ENCODE data around the gene KRT33B. TPM values are rescaled to one million over a fixed set of nuclear protein-coding genes. Genes with fewer than 3 reads are reported as not detected.

Gene KRT33B
- total RNA-seq: 1.1 and 59.1 TPM in 2 replicates

DNA sequence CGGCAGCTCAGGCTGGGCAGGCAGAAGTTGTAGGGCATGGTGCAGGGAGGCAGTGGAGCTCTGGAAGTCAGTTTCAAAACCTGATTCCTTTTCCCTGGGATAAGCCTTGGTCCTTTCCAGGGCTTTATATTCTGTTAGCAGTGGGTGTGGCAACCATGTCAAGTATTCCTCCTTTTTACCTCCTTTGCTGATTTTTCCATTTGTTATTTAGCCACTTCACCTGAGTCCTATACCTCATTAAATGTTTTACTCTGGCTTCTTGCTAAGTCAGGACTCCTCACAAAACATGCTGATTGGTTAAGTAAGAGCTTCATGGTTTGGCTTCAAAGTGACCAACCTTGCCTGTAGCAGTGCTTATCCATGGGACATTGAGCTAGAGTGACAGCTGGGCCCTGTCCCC, at the start of gene KRT33B:
TSS of gene KRT33B (minus strand) at position 101 of the 400 bp plus-strand sequence. CDS start at position 38, 63 bp downstream.

DNA sequence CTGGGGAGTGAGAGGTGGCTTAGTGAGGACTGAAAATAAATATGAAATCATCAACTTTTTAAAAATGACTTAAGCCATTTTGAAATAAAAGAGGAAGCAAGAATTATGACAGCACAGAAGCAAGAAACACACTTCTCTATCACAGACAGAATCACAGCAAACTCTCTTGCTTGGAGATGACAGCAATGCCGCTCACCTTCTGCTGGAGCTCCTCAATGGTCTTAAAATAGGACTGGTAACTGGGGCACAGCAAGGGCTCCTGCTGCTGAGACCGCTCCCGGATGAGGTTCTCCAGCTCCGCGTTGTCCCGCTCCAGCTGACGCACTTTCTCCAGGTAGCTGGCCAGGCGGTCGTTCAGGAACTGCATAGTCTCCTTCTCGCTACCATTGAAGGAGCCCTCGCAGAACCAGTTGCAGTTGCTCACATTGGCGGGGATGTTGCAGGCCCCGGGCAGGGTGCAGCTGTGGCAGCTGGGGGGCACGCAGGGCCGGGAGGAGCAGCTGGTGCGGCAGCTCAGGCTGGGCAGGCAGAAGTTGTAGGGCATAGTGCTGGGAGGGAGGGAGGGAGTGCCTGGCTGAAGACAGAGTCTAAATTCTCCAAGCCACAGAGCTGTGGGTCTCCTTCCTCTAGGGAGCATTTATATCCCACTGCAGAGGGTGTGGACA, 27.5 kb upstream of the KRT33B start, which contains the start of gene KRT31:
TSS of gene KRT31 (minus strand) at position 613 of the 665 bp plus-strand sequence. CDS start at position 544, 69 bp downstream.

DNA sequence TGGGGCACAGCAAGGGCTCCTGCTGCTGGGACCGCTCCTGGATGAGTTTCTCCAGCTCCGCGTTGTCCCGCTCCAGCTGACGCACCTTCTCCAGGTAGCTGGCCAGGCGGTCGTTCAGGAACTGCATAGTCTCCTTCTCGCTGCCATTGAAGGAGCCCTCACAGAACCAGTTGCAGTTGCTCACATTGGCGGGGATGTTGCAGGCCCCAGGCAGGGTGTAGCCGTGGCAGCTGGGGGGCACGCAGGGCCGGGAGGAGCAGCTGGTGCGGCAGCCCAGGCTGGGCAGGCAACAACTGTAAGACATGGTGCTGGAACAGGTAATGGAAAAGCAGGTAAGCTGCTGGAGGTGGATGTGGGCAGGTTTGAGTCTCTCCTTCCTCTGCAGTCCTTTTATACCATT, 12.3 kb upstream of the KRT33B start, which contains the start of gene KRT34:
TSS of gene KRT34 (minus strand) at position 364 of the 400 bp plus-strand sequence. CDS start at position 304, 60 bp downstream.

DNA sequence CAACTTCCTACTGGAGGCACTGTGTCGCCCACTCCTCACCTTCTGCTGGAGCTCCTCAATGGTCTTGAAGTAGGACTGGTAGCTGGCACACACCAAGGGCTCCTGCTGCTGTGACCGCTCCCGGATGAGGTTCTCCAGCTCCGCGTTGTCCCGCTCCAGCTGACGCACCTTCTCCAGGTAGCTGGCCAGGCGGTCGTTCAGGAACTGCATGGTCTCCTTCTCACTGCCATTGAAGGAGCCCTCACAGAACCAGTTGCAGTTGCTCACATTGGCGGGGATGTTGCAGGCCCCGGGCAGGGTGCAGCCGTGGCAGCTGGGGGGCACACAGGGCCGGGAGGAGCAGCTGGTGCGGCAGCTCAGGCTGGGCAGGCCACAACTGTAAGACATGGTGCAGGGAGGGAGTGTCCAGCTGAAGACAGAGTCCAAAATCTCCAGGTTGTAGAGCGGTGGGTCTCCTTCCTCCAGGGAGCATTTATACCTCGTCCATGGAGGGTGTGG, 19.2 kb downstream of the KRT33B start, which contains the start of gene KRT33A:
TSS of gene KRT33A (minus strand) at position 448 of the 498 bp plus-strand sequence. CDS start at position 387, 61 bp downstream.

DNA sequence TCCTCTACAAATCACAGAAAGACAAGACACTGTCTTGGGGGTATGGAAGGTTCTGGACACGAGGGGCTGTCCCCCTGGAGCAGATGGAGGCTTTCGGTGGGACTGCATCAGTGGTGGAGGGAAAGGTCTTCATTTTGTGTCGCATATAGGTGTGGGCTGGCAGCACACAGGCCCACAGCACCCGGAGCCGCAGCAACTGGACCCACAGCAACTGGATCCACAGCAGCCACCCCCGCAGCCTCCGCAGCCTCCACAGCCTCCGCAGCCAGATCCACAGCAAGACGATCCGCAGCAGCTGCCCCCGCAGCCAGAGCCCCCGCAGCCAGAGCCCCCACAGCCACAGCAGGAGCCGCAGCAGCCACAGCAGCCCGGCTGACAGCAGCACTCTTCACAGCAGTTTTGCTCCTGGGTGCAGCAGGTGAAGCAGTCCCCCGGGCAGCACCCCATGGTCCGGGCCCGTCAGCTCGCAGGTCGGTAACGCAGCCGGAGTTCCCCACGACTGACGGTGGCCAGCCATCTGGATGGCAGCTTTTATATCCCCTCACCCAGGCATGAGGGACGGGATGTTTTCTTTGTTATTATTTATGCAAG, 54.3 kb downstream of the KRT33B start, which contains the start of gene KRTAP17-1:
TSS of gene KRTAP17-1 (minus strand) at position 507 of the 591 bp plus-strand sequence. CDS start at position 447, 60 bp downstream.

Other genes with a start within 250 kb of the KRT33B start
- gene KRTAP4-12, start 245.6 kb downstream of the KRT33B start, total RNA-seq: not detected in 2 replicates
- not detected in 2 replicates for gene KRTAP4-6, start 229.3 kb downstream of the KRT33B start, total RNA-seq
- gene KRTAP4-5, start 220.0 kb downstream of the KRT33B start, total RNA-seq: not detected in 2 replicates
- gene KRTAP4-4, start 209.1 kb downstream of the KRT33B start, total RNA-seq: not detected in 2 replicates
- not detected in 2 replicates for gene KRTAP4-3, start 201.6 kb downstream of the KRT33B start, total RNA-seq
- not detected in 2 replicates for gene KRTAP4-2, start 191.6 kb downstream of the KRT33B start, total RNA-seq
- gene KRTAP4-1, start 184.9 kb downstream of the KRT33B start, total RNA-seq: not detected in 2 replicates
- not detected in 2 replicates for gene KRTAP9-1, start 179.9 kb downstream of the KRT33B start, total RNA-seq
- not detected in 2 replicates for gene KRTAP9-2, start 143.2 kb downstream of the KRT33B start, total RNA-seq
- gene KRTAP9-3, start 137.4 kb downstream of the KRT33B start, total RNA-seq: not detected in 2 replicates
- gene KRTAP9-8, start 131.8 kb downstream of the KRT33B start, total RNA-seq: not detected in 2 replicates
- not detected in 2 replicates for gene KRTAP9-4, start 120.1 kb downstream of the KRT33B start, total RNA-seq
- not detected in 2 replicates for gene KRTAP9-9, start 114.4 kb downstream of the KRT33B start, total RNA-seq
- not detected in 2 replicates for gene KRTAP9-6, start 104.4 kb downstream of the KRT33B start, total RNA-seq
- gene KRTAP9-7, start 94.1 kb downstream of the KRT33B start, total RNA-seq: not detected in 2 replicates
- not detected in 2 replicates for gene KRTAP29-1, start 67.0 kb downstream of the KRT33B start, total RNA-seq
- gene KRTAP16-1, start 60.5 kb downstream of the KRT33B start, total RNA-seq: not detected in 2 replicates
- gene KRTAP17-1, start 54.1 kb downstream of the KRT33B start, total RNA-seq: not detected in 2 replicates
- 0.28 and 0.68 TPM in 2 replicates for gene KRT33A, start 19.0 kb downstream of the KRT33B start, total RNA-seq
- 1.00 and 2.7 TPM in 2 replicates for gene KRT34, start 12.5 kb upstream of the KRT33B start, total RNA-seq
- gene KRT31, start 27.8 kb upstream of the KRT33B start, total RNA-seq: 0.14 and 0.34 TPM in 2 replicates
- 2.1 TPM in 1 of 2 replicates, not detected in the other for gene KRT37, start 54.8 kb upstream of the KRT33B start, total RNA-seq
- gene KRT38, start 71.2 kb upstream of the KRT33B start, total RNA-seq: 0.07 TPM in 1 of 2 replicates, not detected in the other
- gene KRT32, start 97.6 kb upstream of the KRT33B start, total RNA-seq: not detected in 2 replicates
- not detected in 2 replicates for gene KRT35, start 111.3 kb upstream of the KRT33B start, total RNA-seq
- gene KRT36, start 120.1 kb upstream of the KRT33B start, total RNA-seq: not detected in 2 replicates
- gene KRT13, start 135.8 kb upstream of the KRT33B start, total RNA-seq: 6.5 and 231 TPM in 2 replicates
- 38.3 and 63.4 TPM in 2 replicates for gene KRT15, start 149.1 kb upstream of the KRT33B start, total RNA-seq
- 637 and 3,236 TPM in 2 replicates for gene KRT19, start 158.5 kb upstream of the KRT33B start, total RNA-seq
- gene KRT9, start 202.2 kb upstream of the KRT33B start, total RNA-seq: 0.21 and 0.34 TPM in 2 replicates
- 254 and 1,560 TPM in 2 replicates for gene KRT14, start 217.1 kb upstream of the KRT33B start, total RNA-seq
- gene KRT16, start 243.0 kb upstream of the KRT33B start, total RNA-seq: 2,627 and 3,653 TPM in 2 replicates